Measurements from ENCODE around the gene LGMN. TPM values are rescaled to one million over a fixed set of nuclear protein-coding genes. Genes with fewer than 3 reads are reported as not detected.
"Not testable (repeated sequence)": the region's sequence is repeated elsewhere in the genome, so short reads cannot be mapped to it uniquely, and the experiment has no call there.

Gene LGMN
- total RNA-seq, 6 experiments from 2014 or later = 37.0 to 57.3 (median 43.3) TPM

GRCh38 chr14:92683041-92683440 is 65.4 kb downstream of the LGMN start:
- TF ChIP-seq, protein P1, sequence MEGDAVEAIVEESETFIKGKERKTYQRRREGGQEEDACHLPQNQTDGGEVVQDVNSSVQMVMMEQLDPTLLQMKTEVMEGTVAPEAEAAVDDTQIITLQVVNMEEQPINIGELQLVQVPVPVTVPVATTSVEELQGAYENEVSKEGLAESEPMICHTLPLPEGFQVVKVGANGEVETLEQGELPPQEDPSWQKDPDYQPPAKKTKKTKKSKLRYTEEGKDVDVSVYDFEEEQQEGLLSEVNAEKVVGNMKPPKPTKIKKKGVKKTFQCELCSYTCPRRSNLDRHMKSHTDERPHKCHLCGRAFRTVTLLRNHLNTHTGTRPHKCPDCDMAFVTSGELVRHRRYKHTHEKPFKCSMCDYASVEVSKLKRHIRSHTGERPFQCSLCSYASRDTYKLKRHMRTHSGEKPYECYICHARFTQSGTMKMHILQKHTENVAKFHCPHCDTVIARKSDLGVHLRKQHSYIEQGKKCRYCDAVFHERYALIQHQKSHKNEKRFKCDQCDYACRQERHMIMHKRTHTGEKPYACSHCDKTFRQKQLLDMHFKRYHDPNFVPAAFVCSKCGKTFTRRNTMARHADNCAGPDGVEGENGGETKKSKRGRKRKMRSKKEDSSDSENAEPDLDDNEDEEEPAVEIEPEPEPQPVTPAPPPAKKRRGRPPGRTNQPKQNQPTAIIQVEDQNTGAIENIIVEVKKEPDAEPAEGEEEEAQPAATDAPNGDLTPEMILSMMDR (IDR thresholded peaks at IDR 0.05) = no peak
- H3K36me3 Mint-ChIP-seq (ENCODE audit: low read depth) = peaks cover 8% of the 10 kb centered on the region; the same call in 1 of the 2 replicates
- no peak overlapping the region for H3K4me3 Mint-ChIP-seq
- peaks cover 2% of the 10 kb centered on the region; the same call in 1 of the 2 replicates for H3K27me3 Mint-ChIP-seq (ENCODE audit: insufficient read depth)
- peaks cover 6% of the 10 kb centered on the region for H3K4me1 Mint-ChIP-seq (ENCODE audit: low read depth)
- no peak overlapping the region for H3K27ac Mint-ChIP-seq
- DNase-seq = no peak
- no peaks in the 10 kb centered on the region for H3K9me3 Mint-ChIP-seq

DNA sequence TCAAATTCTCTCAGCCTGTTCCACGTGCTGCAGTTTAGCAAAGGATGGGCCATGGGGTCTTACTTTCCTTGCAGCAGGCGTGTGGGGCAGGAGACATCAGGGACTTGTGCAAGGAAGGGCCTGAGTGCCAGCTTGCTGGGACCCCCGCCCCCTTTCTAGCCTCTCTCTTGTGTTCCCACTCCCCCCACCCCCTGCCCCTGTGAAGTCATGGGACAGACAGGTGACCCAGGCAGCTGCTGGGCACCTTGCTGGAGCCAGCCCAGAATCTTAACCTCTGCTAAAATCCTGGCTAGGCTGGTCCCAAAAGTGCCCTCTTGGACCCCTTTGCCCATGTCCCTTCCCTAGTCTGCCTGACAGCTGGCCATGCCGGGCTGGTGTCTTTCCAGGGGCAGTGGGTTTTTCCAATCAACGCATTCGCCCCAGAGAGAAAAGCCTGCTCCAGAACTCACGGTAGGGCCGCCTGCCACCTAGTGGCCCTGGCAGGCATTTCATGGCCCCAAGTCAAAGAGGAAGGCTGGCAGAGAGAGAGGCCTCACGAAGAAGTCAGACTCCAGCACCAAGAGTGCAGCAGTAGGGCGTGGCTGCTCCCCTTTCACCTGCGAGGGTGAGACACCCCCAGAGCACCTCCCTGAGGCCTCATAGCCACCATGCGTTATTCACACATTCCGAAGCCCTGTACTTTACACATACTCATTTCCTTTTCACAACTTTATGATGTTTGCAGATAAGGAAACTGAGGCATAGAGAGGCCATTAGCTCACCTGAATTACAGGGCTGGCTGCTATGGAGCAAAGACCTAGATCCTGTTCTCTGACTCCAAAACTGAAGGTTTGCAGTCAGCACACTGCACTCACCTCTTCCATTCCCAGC is 67.4 kb downstream of the LGMN start:
- Mint-ChIP-seq H3K9me3 (no peaks in the 10 kb centered on the region), H3K4me1 (ENCODE audit: low read depth) (peaks cover 13% of the 10 kb centered on the region), H3K27ac (no peak overlapping the region), H3K36me3 (ENCODE audit: low read depth) (peaks cover 18% of the 10 kb centered on the region), H3K4me3 (no peak overlapping the region), H3K27me3 (ENCODE audit: insufficient read depth) (peaks cover 2% of the 10 kb centered on the region)
- TF ChIP-seq, protein P1 (IDR thresholded peaks at IDR 0.05) = peak; percentile 97
- DNase-seq = peak; percentile 52

DNA sequence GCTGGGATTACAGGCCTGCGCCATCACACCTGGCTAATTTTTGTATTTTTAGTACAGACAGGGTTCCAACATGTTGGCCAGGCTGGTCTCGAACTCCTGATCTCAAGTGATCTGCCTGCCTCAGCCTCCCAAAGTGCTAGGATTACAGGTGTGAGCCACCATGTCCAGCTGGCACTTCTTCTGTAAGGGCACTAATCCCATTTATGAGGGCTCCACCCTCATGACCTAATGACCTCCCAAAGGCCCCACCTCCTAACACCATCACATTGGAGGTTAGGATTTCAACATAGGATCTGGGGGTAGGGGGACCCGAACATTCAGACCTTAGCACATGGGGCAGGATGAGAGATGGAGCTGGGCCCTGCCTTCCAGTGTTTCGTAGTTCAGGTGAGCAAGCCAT is 68.1 kb downstream of the LGMN start:
- DNase-seq; H3K4me3 Mint-ChIP-seq; H3K27me3 Mint-ChIP-seq (ENCODE audit: insufficient read depth); H3K9me3 Mint-ChIP-seq; H3K27ac Mint-ChIP-seq: not testable (repeated sequence)
- H3K36me3 Mint-ChIP-seq (ENCODE audit: low read depth) = peaks cover 18% of the 10 kb centered on the region
- H3K4me1 Mint-ChIP-seq (ENCODE audit: low read depth) = peaks cover 17% of the 10 kb centered on the region

DNA sequence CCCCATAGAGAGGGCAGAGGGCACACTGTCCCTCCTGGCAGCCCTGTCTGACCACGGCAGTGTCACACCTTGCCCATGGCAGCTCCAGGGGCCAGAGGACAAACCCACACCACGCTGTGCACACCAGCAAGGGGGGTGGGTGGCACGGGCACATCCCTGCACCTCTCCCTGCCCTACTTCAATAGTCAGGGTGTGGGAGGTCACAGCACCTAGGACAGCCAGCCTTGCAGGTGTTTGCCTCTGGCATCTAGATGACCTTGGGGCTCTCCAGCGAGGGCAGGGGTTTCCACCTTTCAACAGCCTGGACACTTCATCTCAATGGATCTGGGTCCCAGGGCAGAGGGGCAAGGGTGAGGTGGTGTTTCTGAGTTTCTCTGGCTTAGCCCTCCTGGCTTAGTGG is 69.2 kb downstream of the LGMN start:
- peaks cover 17% of the 10 kb centered on the region for H3K4me1 Mint-ChIP-seq (ENCODE audit: low read depth)
- no peak overlapping the region for H3K4me3 Mint-ChIP-seq
- H3K27me3 Mint-ChIP-seq (ENCODE audit: insufficient read depth) = peaks cover 2% of the 10 kb centered on the region
- no peak for DNase-seq
- H3K36me3 Mint-ChIP-seq (ENCODE audit: low read depth) = peaks cover 18% of the 10 kb centered on the region
- H3K27ac Mint-ChIP-seq = no peak overlapping the region
- H3K9me3 Mint-ChIP-seq = no peaks in the 10 kb centered on the region
- TF ChIP-seq, protein P1 (IDR thresholded peaks at IDR 0.05) = no peak

DNA sequence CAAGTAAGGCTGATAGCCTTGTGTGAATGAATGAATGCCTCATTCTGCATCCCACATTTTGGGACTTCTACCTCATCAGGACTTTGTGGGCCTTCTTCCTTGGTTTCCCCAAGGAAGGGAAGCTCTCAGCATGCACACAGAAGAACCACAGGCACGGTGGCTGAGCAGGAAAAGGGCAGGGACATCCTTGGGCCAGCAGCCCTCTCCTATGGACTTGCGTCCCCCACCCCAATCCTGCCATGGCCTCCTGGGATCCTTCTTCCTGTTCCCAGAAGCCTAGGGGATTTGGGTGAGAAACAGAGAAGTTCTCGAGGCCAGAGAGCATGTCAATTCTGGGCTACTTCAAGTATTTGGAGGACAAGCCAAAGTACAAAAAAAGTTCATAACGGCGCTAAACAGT is 69.7 kb downstream of the LGMN start:
- Mint-ChIP-seq H3K4me3 (no peak overlapping the region), H3K9me3 (no peaks in the 10 kb centered on the region), H3K36me3 (ENCODE audit: low read depth) (peaks cover 18% of the 10 kb centered on the region), H3K4me1 (ENCODE audit: low read depth) (peaks cover 17% of the 10 kb centered on the region), H3K27me3 (ENCODE audit: insufficient read depth) (peaks cover 2% of the 10 kb centered on the region), H3K27ac (no peak overlapping the region)
- DNase-seq = no peak
- TF ChIP-seq, protein P1 (IDR thresholded peaks at IDR 0.05) = no peak

DNA sequence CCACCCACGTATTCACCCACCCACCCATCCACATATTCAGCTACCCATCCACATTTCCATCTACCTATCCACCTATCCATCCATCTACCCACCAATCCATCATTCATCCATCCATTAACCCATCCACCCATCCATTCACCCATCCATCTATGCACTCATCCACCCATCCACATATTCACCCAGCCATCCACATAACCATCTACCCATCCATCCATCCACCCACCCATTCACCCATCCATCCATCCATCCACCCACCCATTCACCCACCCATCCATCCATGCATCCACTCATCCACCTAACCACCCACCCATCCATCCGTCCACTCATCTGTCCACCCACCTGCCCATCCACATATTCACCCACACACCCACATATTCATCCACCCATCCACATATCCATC is 70.5 kb downstream of the LGMN start:
- Mint-ChIP-seq H3K27me3 (ENCODE audit: insufficient read depth) (peaks cover 2% of the 10 kb centered on the region), H3K36me3 (ENCODE audit: low read depth) (peaks cover 18% of the 10 kb centered on the region), H3K27ac (no peak overlapping the region), H3K4me3 (no peak overlapping the region), H3K4me1 (ENCODE audit: low read depth) (peaks cover 17% of the 10 kb centered on the region), H3K9me3 (no peaks in the 10 kb centered on the region)
- TF ChIP-seq, protein P1 (IDR thresholded peaks at IDR 0.05) = no peak
- DNase-seq = no peak

Data from HFFc6 (cell line).